Activated naive CD4-positive, alpha-beta T cell treated with Interleukin-2 at 50 U/mL for 16 hours (primary cell): ENCODE results near the gene CPA5.
"Not testable (repeated sequence)": the region's sequence is repeated elsewhere in the genome, so short reads cannot be mapped to it uniquely, and the experiment has no call there.

Experiments
- DNase-seq: peaks from one replicate; pipeline ENCODE4 v3.0.0-alpha.2; 2020

The CPA5 gene

GRCh38 chr7:130344271-130344866 is at the start of gene CPA5:
CPA5 (plus strand) TSS chr7:130344816; CDS start chr7:130346486, 1,670 bp downstream.
- no peak for DNase-seq

DNA sequence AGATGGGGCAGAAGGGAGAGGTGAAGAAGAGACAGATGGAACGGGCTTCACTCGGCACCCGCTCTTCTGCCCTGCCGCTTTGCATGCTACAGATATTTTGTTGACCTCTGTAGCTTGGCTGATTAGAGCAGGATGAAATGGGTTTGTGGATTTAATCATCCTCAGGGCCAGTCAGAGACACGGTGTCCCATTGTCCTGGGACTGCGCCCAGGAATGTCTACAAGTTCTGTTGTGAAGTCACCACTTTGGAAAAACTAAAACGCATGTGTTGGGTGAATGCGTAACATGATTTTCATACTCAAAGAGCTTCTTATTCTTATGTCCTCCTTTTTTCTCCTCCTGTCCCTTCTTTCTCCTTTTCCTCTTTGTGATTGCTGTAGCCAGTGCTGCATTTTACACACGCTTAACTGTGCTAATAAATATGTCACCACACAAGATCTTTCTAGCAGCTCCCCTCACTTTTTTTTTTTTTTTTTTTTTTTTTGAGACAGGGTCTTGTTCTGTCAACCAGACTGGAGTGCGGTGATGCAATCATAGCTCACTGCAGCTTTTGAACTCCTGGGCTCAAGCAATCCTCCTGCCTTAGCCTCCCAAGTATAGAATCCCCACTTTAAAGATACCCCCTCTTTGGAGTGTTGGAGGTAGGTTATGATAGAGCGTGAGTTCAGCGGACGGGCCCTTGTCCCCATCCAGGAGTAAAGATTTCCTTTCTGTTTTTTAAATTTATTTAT is 48.2 kb upstream of the CPA5 start:
- DNase-seq, result no peak

- DNase-seq, result no peak
Measured at GRCh38 chr7:130297628-130298543, 46.7 kb upstream of the CPA5 start.

DNA sequence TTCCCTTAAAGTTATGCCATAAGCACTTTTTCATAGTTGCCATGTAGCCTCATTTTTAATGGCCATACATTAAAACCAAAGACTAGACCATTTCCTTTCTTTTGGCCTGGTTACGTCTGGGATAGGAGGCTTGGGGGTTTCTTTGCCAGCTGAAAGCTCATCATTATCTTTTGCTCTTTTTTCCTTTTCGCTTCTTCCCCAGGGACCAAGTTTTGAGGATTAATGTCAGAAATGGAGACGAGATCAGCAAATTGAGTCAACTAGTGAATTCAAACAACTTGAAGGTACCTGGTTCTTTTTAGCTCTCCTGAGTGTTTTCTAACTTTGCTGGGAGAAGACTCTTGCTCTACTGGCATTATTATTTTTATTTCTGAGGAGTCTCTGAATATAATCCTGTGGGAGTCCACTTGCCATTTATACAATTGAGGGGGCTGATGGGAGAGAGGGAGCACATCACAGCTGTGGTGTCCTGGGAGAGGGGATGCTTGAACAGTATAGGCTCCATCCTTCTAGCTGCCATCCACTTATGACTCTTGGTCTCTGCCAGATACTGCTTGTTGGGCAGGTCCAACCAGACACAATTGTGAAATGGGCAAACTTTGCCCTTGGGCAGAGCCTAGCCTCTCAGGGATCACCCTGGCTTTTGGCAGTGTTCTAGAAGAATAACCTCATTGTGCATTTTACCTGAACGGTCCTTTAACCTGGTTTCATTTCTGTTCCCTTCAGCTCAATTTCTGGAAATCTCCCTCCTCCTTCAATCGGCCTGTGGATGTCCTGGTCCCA is 45.9 kb upstream of the CPA5 start:
- DNase-seq, result no peak

- no peak for DNase-seq
Measured at GRCh38 chr7:130299866-130300265, 44.8 kb upstream of the CPA5 start.

GRCh38 chr7:130301501-130302020 is 43.1 kb upstream of the CPA5 start:
- no peak for DNase-seq

GRCh38 chr7:130302649-130303048 is 42.0 kb upstream of the CPA5 start:
- no peak for DNase-seq

GRCh38 chr7:130303127-130303526 is 41.5 kb upstream of the CPA5 start:
- no peak for DNase-seq

- DNase-seq, result no peak
Measured at GRCh38 chr7:130303551-130303950, 41.1 kb upstream of the CPA5 start.

- no peak for DNase-seq
Measured at GRCh38 chr7:130303982-130304381, 40.6 kb upstream of the CPA5 start.

DNA sequence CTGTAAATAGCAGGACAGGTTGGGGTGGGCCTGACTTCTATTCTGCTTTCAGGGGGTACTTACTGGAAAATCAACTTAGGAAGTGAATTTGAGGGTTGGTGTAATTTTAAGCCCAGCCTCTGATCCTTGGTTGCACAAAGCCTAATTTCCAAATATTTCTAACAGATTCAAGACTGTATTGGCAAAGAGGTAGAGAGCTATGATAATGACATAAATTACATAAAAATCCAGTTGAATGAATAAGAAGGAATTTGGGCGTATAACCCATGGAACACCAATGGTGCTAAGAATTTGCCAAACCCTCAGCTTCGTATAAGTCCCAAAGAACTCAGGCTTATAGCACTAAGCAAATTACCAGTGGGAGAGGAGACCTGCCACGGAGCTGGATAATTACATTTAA is 39.7 kb upstream of the CPA5 start:
- DNase-seq, result no peak

GRCh38 chr7:130305433-130306042 is 39.1 kb upstream of the CPA5 start:
- no peak for DNase-seq

GRCh38 chr7:130309986-130310385 is 34.6 kb upstream of the CPA5 start:
- no peak for DNase-seq

- no peak for DNase-seq
Measured at GRCh38 chr7:130314305-130314704, 30.3 kb upstream of the CPA5 start.

DNA sequence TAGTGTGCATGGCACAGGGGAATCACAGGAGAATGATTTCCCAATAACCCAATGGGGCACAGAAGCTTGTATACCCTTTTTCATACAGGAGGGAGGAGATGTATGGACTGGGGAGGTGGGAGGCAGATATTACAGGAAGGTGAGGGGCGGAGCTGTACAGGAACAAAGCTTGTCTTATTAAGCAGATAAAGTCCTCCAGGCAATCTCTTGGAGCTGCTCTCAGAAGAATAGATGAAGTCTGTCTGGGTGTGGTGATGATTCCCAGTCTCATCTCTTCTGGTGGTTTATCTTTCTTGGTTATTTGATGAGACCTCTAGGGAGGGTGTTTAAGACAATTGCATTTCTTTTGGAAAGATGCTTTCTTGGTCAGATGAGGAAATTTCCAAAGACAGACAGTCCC is 25.1 kb upstream of the CPA5 start:
- no peak for DNase-seq

DNA sequence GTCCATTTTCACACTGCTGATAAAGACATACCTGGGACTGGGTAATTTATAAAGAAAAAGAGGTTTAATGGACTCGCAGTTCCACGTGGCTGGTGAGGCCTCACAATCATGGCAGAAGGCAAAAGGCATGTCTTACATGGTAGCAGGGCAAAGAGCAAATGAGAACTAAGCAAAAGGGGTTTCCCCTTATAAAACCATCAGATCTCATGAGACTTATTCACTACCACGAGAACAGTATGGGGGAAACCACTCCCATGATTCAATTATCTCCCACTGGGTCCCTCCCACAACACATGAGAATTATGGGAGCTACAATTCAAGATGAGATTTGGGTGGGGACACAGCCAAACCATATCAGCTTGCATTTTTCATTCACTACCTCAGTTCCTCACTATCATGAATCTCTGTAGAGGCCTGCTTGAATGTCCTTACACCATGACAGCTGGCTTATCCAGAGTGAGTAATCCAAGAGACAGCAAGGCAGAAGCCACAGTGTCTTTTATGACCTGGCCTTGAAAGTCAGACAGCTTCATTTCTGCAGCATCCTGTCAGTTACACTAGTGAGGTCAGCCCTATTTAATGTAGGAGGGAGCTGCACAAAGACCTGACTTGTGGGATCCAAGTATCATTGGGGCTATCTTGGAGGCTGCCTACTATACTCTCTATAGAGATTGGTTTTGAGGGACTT is 22.9 kb upstream of the CPA5 start:
- not testable (repeated sequence) for DNase-seq

- no peak for DNase-seq
Measured at GRCh38 chr7:130322615-130323014, 22.0 kb upstream of the CPA5 start.

DNA sequence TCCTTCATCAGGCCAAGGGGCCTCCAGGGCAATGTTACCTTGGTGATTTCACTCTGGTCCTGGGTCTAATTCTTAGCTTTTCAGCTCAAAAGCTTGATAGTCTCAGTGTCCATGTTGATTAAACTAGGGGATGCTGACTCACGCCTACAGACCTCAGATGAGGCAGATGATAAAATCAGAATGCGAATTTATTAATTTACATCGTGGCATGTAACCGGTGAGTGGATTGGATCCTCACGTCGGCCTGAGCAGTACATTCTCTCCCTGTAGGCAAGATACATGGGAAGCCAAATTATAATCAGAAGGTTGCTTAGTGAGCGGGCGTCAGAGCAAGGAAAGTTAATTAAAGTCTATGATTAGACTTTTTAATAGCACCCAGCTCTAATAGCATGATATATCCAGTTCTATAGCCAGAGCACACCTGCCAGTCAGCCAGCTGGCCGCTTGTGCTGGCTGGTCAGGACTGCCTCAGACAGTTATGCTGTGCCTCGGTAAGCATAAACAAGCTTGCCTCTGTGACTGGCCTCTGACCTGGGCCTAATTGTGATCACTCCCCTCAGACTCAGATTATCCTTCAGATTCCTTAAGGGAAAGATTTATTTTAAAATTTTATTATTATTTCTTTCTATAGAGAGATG is 20.2 kb upstream of the CPA5 start:
- DNase-seq, result no peak

GRCh38 chr7:130329681-130330080 is 14.9 kb upstream of the CPA5 start:
- no peak for DNase-seq

DNA sequence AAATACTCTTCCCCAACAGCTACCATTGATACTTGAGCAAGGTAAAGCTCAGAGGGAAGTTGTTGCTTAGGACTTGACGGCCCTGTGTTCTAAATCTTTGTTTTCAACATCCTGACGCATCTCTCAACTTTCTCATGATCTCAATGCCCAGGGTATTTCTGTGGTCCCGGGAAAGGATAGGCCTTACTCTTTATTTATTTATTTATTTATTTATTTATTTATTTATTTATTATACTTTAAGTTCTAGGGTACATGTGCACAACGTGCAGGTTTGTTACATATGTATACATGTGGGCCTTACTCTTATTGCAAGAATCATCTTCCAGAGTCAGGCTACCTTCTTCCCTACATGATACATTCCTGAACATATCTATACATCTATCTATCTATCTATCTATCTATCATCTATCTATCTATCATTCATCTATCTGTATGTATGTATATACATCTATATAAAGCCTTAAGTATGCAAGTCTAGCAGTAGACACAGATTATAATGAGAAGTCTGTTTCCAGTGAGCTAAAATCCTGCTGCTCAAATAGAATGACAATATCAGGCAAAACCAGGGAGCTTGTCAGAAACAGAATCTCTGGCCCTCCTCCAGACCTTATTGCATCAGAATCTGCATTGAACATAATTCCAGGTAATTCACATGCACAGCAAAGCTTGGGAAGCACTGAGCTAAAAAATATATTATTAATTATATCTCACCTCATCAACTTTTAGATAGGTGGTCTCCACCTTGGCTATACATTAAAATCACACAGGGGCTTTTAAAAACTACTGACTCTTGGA is 12.2 kb upstream of the CPA5 start:
- DNase-seq, result no peak
